Astrocyte of the spinal cord (primary cell): Measurements from ENCODE around the gene RFLNA.

Experiments used
- DNase-seq: peaks from one replicate; pipeline ENCODE4 v3.0.0; 2011; ENCODE audit warnings: low read depth, low spot score
- H3K4me3 ChIP-seq: 2 replicates; pipeline ENCODE4 v1.5.1; 2011; ENCODE audit warnings: low read depth, mild to moderate bottlenecking, low read length, moderate library complexity
- in situ Hi-C: cut with HindIII; loops from 2 replicates; pipeline ENCODE4 v1.10.0; 2017; ENCODE audit warnings: low sequenced_read_pairs
- TF ChIP-seq, protein P1 (sequence below): IDR thresholded peaks from 2 replicates; pipeline ENCODE4 v1.5.1; 2012; ENCODE audit warnings: low read depth, mild to moderate bottlenecking, low read length, inconsistent platforms

Gene RFLNA

DNA sequence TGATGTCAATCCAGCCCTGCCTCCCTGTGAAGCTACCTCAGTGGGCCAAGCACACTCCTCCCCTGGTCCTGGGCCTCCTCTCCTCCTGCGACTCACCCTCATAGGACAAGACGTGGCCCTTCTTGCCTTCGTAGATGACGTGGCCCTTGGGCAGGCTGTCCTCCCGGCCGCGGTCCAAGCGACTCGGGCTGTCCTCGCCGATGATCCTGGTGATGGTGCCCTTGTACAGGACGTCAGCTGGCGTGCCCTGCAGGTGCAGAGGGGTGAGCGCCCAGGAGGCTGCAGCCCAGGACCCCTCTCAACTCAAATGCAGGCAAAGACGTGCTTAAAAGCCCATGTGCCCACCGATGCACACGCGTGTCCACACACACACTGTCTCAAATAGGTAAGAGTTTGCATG, 55.6 kb downstream of the RFLNA start:
- DNase-seq = no peak
- no peak overlapping the region for H3K4me3 ChIP-seq
- TF ChIP-seq, protein P1, sequence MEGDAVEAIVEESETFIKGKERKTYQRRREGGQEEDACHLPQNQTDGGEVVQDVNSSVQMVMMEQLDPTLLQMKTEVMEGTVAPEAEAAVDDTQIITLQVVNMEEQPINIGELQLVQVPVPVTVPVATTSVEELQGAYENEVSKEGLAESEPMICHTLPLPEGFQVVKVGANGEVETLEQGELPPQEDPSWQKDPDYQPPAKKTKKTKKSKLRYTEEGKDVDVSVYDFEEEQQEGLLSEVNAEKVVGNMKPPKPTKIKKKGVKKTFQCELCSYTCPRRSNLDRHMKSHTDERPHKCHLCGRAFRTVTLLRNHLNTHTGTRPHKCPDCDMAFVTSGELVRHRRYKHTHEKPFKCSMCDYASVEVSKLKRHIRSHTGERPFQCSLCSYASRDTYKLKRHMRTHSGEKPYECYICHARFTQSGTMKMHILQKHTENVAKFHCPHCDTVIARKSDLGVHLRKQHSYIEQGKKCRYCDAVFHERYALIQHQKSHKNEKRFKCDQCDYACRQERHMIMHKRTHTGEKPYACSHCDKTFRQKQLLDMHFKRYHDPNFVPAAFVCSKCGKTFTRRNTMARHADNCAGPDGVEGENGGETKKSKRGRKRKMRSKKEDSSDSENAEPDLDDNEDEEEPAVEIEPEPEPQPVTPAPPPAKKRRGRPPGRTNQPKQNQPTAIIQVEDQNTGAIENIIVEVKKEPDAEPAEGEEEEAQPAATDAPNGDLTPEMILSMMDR = no peak
- in situ Hi-C loops = no loop called here

DNA sequence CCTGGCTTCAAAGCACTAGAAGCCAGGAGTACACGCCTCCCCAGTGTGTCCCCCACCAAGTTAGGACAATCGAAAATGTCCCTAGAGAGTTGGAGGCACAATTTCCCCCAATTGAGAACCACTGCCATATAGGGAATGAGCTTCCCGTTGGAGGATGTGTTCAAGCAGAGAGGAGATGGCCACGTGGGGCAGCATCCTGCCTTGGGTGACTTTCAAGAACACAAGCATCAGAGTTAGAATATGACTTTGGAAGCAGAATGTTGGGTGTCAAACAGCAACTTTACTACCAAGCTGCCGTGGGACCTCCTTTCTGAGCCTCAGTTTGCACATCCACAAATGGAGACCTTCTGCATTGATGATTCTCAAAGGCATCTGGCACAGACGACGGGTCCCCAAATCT, 56.5 kb downstream of the RFLNA start:
- in situ Hi-C loops = no loop called here
- TF ChIP-seq, protein P1 = no peak
- DNase-seq = no peak
- H3K4me3 ChIP-seq = no peak overlapping the region

DNA sequence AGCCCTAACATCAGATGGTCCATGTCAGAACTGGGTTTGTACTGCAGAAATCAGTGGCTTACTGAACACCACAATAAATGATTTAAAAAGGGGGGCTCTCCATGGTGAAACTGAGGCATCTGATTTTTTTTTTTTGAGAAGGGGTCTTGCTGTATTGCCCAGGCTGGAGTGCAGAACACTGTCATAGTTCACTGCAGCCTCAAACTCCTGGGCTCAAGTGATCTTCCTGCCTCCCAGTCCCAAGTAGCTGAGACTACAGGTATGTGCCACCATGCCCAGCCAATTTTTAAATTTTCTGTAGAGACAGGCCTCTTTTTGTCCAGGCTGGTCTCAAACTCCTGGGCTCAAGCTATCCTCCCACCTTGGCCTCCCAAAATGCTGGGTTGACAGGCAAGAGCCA, 57.4 kb downstream of the RFLNA start:
- in situ Hi-C loops = no loop called here
- TF ChIP-seq, protein P1 = no peak
- DNase-seq = no peak
- H3K4me3 ChIP-seq = no peak overlapping the region

DNA sequence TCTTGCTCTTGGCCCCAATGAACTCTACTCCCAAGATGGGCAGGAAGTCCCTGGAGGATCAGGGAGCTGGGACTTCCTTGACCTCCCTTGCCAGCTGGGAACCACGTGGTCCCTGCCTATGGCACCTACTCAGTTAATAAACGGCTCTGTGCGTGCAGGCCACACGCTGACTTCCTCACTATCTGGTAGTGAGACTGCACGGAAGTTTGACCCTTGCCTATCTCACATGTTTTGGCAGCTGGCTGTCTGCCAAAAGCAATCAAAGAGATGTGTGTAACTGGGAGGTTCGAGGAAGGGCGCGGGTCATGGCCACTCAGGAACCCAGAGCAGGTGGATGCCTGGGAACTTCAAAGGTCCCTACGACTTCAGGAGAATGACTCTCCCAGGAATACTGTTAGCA, 57.9 kb downstream of the RFLNA start:
- TF ChIP-seq, protein P1 = no peak
- in situ Hi-C loops = no loop called here
- no peak overlapping the region for H3K4me3 ChIP-seq
- DNase-seq = no peak

DNA sequence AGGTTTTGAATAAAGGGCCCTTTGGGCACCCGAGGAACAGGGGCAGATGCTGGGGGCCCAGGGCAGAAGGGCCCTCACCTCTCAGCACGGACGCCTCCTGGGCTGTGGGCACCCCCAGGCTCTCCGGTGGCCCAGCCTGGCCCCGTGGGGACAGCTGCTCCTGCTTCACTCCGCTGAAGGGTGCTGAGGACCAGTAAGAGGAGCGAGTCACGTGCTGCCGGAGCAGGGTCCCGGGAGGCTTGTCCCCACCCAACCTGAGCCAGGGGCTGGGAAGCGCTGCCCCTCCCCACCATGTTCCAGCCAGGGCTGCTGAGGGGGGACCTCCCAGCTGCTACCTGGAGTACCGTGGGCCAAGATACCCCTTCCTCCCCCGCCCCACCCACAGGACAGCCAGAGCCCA, 59.5 kb downstream of the RFLNA start:
- H3K4me3 ChIP-seq = no peak overlapping the region
- DNase-seq = no peak
- in situ Hi-C loops = no loop called here
- TF ChIP-seq, protein P1 = no peak

DNA sequence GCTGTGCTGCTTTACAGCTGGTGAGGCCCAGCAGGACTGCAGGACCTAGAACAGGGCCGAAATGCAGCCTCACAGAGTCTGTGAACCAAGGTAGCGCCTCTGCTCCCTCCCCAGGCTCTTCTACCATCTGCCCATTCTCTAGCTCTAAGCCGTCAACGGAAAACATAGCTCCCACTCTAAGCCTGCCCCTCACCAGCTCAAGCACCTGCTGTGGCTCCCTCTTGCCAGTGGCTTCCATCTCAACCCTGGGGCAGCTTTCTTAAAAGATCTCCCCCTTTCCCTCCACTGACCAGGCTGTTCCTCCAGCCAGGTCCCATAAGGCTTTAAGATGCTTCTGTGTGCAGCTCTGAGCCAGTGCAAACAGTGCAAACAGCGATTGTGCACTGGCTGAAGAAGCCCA, 61.3 kb downstream of the RFLNA start:
- in situ Hi-C loops = no loop called here
- TF ChIP-seq, protein P1 = no peak
- no peak for DNase-seq

DNA sequence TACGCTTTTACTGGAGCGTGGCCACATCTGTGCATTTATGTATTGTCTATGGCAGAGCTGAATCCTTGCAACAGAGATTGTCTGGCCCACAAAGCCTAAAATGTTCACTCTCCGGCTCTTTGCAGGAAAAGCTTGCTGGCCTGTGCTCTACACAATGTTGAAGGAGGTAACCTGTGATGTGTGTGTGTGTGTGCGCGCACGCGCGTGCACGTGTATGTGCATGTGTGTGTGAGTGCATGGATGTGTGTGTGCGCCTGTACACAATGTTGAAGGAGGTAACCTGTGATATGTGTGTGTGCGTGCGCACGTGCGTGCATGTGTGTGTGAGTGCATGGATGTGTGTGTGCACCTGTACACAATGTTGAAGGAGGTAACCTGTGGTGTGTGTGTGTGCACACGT, 62.7 kb downstream of the RFLNA start:
- TF ChIP-seq, protein P1 = no peak
- in situ Hi-C loops = no loop called here
- no peak for DNase-seq
- H3K4me3 ChIP-seq = no peak overlapping the region

More for the DNA sequence above, 61.3 kb downstream of the RFLNA start:
- no peak overlapping the region for H3K4me3 ChIP-seq
